ENCODE data around the gene CD1E.

The CD1E gene

DNA sequence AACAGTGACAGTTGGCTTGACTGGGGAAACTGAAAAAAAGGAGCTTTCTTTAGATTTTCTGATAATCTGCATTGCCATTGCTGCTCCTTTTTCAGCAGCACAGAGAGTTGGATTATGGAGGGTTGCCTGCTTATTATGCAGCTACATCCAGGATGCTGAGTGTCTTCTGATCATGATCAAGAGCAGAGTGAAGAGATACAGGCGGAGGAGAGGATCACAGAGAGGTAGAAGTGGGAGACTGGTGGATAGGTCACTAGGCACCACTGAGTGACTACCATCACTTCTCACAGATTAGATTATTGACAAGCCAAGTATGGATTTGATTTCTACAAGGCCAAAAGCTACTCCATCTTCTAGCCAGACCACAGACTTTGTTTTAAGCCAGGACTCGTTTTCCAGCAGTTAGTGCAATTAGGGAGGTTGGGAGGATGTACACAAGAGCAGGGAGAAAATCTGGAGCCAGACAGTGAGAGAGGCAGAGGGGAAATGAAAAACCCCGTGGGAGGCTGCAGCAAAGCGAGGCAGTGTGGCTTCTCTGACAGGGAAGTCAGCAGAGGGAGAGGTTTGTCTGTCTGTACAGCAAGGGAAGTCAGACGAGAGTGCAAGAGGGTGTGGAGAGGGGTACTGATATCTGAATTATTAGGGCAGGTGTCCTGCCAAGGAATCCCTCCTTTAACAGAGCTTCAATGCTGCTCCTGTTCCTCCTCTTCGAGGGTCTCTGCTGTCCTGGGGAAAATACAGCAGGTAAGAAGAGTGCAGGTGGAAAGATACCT is at the start of gene CD1E:
CD1E (plus strand) TSS at position 592 of the 773 bp plus-strand sequence; CDS start at position 687, 95 bp downstream.
- DNase-seq (ENCODE audit: low read depth) = no peak
- Histone ChIP-seq H3K9ac (ENCODE audit: low read length) (no peak within 1 kb of the TSS), H3K4me3 (ENCODE audit: low read length) (no peak within 1 kb of the TSS), H3K27me3 (replicated peaks; ENCODE audit: control insufficient read depth, insufficient read depth, low read length) (no peaks in the 10 kb centered on the region), H3K4me1 (ENCODE audit: control insufficient read depth, insufficient read depth, low read length) (no peaks in the 10 kb centered on the region), H3K9me3 (ENCODE audit: control insufficient read depth, low read length) (no peaks in the 10 kb centered on the region), H3K36me3 (ENCODE audit: control insufficient read depth, insufficient read depth, low read length, severe bottlenecking) (no peaks in the 10 kb centered on the region)

DNA sequence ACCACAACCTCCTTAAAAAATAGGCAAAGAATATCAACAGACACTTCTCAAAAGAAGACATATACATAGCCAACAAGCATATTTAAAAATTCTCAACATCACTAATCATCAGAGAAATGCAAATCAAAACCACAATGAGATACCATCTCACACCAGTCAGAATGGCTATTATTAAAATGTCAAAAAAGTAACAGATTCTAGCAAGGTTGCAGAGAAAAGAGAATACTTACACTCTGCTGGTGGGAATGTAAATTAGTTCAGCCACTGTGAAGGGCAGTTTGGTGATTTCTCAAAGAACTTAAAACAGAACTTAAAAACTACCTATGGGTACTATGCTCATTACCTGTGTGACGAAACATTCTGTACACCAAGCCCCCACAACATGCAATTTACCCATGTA is 43.1 kb upstream of the CD1E start:
- H3K9ac ChIP-seq (ENCODE audit: low read length) = no peak overlapping the region
- H3K4me1 ChIP-seq (ENCODE audit: control insufficient read depth, insufficient read depth, low read length) = no peaks in the 10 kb centered on the region
- H3K36me3 ChIP-seq (ENCODE audit: control insufficient read depth, insufficient read depth, low read length, severe bottlenecking) = no peaks in the 10 kb centered on the region
- no peak overlapping the region for H3K4me3 ChIP-seq (ENCODE audit: low read length)
- H3K9me3 ChIP-seq (ENCODE audit: control insufficient read depth, low read length) = peaks cover 12% of the 10 kb centered on the region
- DNase-seq (ENCODE audit: low read depth) = no peak
- H3K27me3 ChIP-seq (replicated peaks; ENCODE audit: control insufficient read depth, insufficient read depth, low read length) = no peaks in the 10 kb centered on the region

DNA sequence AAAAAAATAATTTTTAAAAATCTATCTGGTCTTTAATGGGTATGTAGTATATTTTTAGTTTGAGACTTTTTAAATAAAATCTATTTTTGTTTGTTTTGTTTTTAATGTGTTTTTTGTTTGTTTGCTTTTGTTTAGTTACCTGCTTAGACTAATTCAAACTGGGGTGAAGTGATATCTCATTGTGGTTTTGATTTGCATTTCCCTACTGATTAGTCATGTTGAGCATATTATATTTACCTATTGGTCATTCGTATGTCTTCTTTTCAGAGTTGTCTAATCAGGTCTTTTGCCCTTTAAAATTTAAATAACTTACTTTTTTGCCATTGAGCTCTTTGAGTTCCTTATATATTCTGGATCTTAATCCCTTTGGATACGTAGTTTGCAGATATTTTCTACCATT is 42.6 kb upstream of the CD1E start:
- Histone ChIP-seq H3K9me3 (ENCODE audit: control insufficient read depth, low read length) (peaks cover 12% of the 10 kb centered on the region), H3K27me3 (replicated peaks; ENCODE audit: control insufficient read depth, insufficient read depth, low read length) (no peaks in the 10 kb centered on the region), H3K4me1 (ENCODE audit: control insufficient read depth, insufficient read depth, low read length) (no peaks in the 10 kb centered on the region), H3K9ac (ENCODE audit: low read length) (no peak overlapping the region), H3K4me3 (ENCODE audit: low read length) (no peak overlapping the region), H3K36me3 (ENCODE audit: control insufficient read depth, insufficient read depth, low read length, severe bottlenecking) (no peaks in the 10 kb centered on the region)
- no peak for DNase-seq (ENCODE audit: low read depth)

DNA sequence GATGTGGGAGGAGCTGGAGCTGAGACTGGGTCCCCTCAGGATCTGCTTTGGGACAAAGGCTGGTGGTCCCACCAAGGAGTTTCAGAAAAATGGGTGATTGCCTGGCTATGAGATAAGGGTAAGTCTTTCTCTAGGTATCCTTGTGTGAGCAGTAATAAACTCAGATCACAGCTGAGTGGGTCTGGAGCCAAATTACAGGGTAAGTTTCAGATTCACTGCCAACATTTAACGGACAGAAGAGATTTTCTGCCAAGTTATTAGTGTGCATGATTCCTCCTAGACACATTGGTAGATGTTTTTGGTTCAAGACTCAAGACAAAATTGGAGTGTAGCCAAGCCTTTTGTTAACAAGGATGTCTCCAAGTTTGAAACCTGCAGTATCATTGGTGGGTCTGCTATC is 29.8 kb upstream of the CD1E start:
- Histone ChIP-seq H3K27me3 (replicated peaks; ENCODE audit: control insufficient read depth, insufficient read depth, low read length) (no peaks in the 10 kb centered on the region), H3K9ac (ENCODE audit: low read length) (no peak overlapping the region), H3K36me3 (ENCODE audit: control insufficient read depth, insufficient read depth, low read length, severe bottlenecking) (no peaks in the 10 kb centered on the region), H3K4me3 (ENCODE audit: low read length) (no peak overlapping the region), H3K9me3 (ENCODE audit: control insufficient read depth, low read length) (no peaks in the 10 kb centered on the region), H3K4me1 (ENCODE audit: control insufficient read depth, insufficient read depth, low read length) (no peaks in the 10 kb centered on the region)
- no peak for DNase-seq (ENCODE audit: low read depth)

DNA sequence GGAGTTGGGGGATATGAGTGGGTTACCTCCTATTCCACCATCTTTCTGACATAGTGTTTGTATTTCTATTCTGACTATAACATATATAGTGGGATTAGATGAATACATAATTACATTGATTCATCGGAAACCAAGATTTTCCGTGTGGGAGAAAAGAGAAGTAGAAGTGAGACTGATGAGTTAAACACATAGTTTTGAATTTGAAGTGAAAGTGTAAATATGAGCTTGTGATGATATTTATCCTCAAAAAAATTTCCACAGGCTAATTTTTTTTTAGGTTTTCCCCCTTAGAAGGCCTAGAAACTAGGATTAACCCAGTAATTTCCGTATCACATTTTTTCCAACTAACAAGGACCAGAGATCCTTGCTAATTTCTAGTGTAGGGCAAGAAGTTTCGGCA is 29.3 kb upstream of the CD1E start:
- Histone ChIP-seq H3K27me3 (replicated peaks; ENCODE audit: control insufficient read depth, insufficient read depth, low read length) (no peaks in the 10 kb centered on the region), H3K9me3 (ENCODE audit: control insufficient read depth, low read length) (no peaks in the 10 kb centered on the region), H3K9ac (ENCODE audit: low read length) (no peak overlapping the region), H3K36me3 (ENCODE audit: control insufficient read depth, insufficient read depth, low read length, severe bottlenecking) (no peaks in the 10 kb centered on the region), H3K4me3 (ENCODE audit: low read length) (no peak overlapping the region), H3K4me1 (ENCODE audit: control insufficient read depth, insufficient read depth, low read length) (no peaks in the 10 kb centered on the region)
- DNase-seq (ENCODE audit: low read depth) = no peak

DNA sequence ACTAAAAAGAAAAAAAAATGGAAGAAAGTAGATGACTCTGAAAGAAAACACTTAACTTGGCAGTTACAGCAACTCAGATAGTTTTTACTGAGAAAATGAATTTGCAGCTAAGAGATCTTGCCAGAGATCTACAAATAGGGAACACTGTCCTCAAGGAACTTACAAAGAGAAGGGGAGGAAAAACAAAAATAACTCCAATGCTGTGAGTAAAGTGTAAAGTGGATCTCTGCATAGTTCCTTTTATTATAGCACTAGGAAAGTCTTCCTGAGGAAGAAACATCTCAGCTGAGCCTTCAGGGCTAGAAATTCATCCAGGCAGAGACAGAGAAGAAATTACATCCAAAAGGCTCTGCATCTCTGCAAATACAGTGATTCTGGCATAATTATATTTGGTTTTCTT is 26.2 kb upstream of the CD1E start:
- Histone ChIP-seq H3K9ac (ENCODE audit: low read length) (no peak overlapping the region), H3K4me3 (ENCODE audit: low read length) (no peak overlapping the region), H3K4me1 (ENCODE audit: control insufficient read depth, insufficient read depth, low read length) (no peaks in the 10 kb centered on the region), H3K27me3 (replicated peaks; ENCODE audit: control insufficient read depth, insufficient read depth, low read length) (no peaks in the 10 kb centered on the region), H3K36me3 (ENCODE audit: control insufficient read depth, insufficient read depth, low read length, severe bottlenecking) (no peaks in the 10 kb centered on the region), H3K9me3 (ENCODE audit: control insufficient read depth, low read length) (no peaks in the 10 kb centered on the region)
- DNase-seq (ENCODE audit: low read depth) = no peak

DNA sequence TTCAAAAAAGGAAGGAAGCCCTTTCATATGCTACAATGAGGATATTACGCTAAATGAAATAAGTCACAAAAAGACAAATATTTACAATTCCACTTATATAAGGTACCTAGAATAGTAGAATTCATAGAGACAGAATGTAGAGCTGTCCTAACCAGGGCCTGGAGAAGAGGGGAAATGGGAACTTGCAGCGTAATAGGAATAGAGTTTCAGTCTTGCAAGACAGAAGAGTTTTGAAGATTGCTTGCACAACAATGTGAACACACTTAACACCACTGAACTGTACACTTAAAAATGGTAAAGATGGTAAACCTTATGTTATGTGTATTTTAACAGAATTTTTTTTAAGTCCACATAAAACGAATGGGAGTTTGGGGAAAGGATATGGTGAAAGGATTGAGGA is 25.3 kb upstream of the CD1E start:
- Histone ChIP-seq H3K4me1 (ENCODE audit: control insufficient read depth, insufficient read depth, low read length) (no peaks in the 10 kb centered on the region), H3K36me3 (ENCODE audit: control insufficient read depth, insufficient read depth, low read length, severe bottlenecking) (no peaks in the 10 kb centered on the region), H3K27me3 (replicated peaks; ENCODE audit: control insufficient read depth, insufficient read depth, low read length) (no peaks in the 10 kb centered on the region), H3K9me3 (ENCODE audit: control insufficient read depth, low read length) (no peaks in the 10 kb centered on the region), H3K4me3 (ENCODE audit: low read length) (no peak overlapping the region), H3K9ac (ENCODE audit: low read length) (no peak overlapping the region)
- no peak for DNase-seq (ENCODE audit: low read depth)

DNA sequence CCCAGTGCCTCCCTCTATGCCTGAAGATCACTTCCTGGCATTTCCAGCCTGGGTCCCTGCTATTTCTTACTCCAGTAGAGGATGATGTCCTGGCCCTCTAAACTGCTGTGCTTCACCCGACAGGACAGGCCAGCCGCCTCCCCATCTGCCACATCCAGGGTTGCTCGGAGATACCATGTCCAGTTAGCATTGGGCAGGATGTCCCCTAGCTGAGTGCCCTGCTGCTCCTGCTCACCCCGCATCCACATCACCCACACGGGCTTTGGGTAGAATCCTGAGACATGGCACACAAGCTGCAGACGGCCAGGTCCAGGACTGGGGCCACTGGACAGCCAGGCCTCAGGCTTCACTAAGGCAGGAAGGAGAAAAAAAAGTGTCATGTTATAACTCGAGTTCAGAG is 24.4 kb upstream of the CD1E start:
- H3K27me3 ChIP-seq (replicated peaks; ENCODE audit: control insufficient read depth, insufficient read depth, low read length) = no peaks in the 10 kb centered on the region
- no peak overlapping the region for H3K9ac ChIP-seq (ENCODE audit: low read length)
- no peak for DNase-seq (ENCODE audit: low read depth)
- no peaks in the 10 kb centered on the region for H3K36me3 ChIP-seq (ENCODE audit: control insufficient read depth, insufficient read depth, low read length, severe bottlenecking)
- no peaks in the 10 kb centered on the region for H3K4me1 ChIP-seq (ENCODE audit: control insufficient read depth, insufficient read depth, low read length)
- no peaks in the 10 kb centered on the region for H3K9me3 ChIP-seq (ENCODE audit: control insufficient read depth, low read length)
- no peak overlapping the region for H3K4me3 ChIP-seq (ENCODE audit: low read length)

DNA sequence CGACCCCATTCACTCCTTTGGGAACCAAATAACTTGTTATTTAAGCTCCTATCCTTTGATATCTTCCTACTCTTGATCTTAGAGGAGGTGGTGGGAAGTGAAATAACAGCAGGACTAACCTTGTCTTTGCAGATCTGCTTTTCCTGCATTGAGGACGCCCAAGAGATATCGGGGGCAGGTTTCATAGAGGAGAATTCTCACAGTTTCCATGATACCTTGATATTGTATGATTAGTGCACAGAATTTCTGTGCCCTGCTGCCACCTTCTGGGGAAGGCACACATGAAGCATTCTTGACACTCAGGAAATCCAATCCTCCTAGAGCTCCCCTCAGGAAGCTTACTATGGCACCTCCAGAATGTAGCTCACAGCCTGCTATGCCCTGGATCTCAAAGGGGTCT is 24.0 kb upstream of the CD1E start:
- Histone ChIP-seq H3K36me3 (ENCODE audit: control insufficient read depth, insufficient read depth, low read length, severe bottlenecking) (no peaks in the 10 kb centered on the region), H3K9me3 (ENCODE audit: control insufficient read depth, low read length) (no peaks in the 10 kb centered on the region), H3K27me3 (replicated peaks; ENCODE audit: control insufficient read depth, insufficient read depth, low read length) (no peaks in the 10 kb centered on the region), H3K9ac (ENCODE audit: low read length) (no peak overlapping the region), H3K4me1 (ENCODE audit: control insufficient read depth, insufficient read depth, low read length) (no peaks in the 10 kb centered on the region), H3K4me3 (ENCODE audit: low read length) (no peak overlapping the region)
- no peak for DNase-seq (ENCODE audit: low read depth)

DNA sequence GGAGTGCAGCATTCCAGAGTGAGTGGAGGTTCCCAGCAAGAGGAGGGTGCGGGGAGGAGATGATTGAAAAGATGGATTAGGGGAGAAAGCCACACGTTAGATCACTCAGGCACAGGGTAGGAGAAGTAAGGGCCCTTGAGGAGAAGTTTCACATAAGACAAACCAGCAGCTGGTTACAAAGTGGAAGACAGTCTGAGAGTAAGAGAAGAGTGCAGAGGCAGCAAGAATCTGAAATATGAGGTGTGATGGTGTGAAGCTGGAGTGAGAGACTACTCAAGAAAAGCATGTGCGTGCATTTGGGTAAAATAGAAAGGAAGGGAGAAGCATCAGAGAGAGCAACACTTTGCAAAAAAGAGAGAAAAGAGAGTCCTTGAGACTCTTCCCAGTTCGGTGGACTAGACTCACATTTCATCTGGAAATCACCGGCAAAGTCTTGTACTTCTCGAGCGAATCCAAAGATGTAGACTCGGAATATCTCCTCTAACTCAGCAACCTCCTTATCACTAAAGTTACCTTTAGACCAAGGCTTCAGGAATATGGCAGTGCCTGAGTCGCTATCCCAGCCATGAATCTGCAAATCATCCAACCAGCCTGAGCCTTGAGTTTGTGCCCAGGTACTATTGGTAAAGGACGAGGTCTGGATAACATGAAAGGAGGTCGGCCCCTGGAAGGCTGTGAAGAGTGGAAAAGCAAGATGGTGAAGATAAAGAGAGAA is 23.1 kb upstream of the CD1E start:
- Histone ChIP-seq H3K9ac (ENCODE audit: low read length) (no peak overlapping the region), H3K4me3 (ENCODE audit: low read length) (no peak overlapping the region), H3K9me3 (ENCODE audit: control insufficient read depth, low read length) (no peaks in the 10 kb centered on the region), H3K27me3 (replicated peaks; ENCODE audit: control insufficient read depth, insufficient read depth, low read length) (no peaks in the 10 kb centered on the region), H3K4me1 (ENCODE audit: control insufficient read depth, insufficient read depth, low read length) (no peaks in the 10 kb centered on the region), H3K36me3 (ENCODE audit: control insufficient read depth, insufficient read depth, low read length, severe bottlenecking) (no peaks in the 10 kb centered on the region)
- no peak for DNase-seq (ENCODE audit: low read depth)

DNA sequence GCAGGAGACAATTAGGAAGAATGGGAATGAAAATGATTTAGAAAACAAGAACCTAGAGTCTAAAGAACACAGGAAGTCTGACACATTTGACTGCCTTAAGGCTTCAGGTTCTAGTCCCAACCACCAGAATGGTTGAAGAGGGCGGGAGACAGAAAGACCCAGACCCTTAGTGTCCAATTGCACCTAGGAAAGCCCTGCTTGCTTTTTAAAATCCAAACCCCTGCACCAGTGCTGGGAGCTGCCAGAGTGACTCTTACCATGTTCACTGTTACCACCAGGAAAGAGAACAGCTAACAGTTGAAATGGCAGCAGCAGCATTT is 22.6 kb upstream of the CD1E start:
- Histone ChIP-seq H3K9me3 (ENCODE audit: control insufficient read depth, low read length) (no peaks in the 10 kb centered on the region), H3K36me3 (ENCODE audit: control insufficient read depth, insufficient read depth, low read length, severe bottlenecking) (no peaks in the 10 kb centered on the region), H3K4me1 (ENCODE audit: control insufficient read depth, insufficient read depth, low read length) (no peaks in the 10 kb centered on the region), H3K4me3 (ENCODE audit: low read length) (no peak overlapping the region), H3K27me3 (replicated peaks; ENCODE audit: control insufficient read depth, insufficient read depth, low read length) (no peaks in the 10 kb centered on the region), H3K9ac (ENCODE audit: low read length) (no peak overlapping the region)
- no peak for DNase-seq (ENCODE audit: low read depth)

Measured in adipocyte (in vitro differentiated cells).